Measurements from ENCODE around the gene TRIP12.

Gene TRIP12

DNA sequence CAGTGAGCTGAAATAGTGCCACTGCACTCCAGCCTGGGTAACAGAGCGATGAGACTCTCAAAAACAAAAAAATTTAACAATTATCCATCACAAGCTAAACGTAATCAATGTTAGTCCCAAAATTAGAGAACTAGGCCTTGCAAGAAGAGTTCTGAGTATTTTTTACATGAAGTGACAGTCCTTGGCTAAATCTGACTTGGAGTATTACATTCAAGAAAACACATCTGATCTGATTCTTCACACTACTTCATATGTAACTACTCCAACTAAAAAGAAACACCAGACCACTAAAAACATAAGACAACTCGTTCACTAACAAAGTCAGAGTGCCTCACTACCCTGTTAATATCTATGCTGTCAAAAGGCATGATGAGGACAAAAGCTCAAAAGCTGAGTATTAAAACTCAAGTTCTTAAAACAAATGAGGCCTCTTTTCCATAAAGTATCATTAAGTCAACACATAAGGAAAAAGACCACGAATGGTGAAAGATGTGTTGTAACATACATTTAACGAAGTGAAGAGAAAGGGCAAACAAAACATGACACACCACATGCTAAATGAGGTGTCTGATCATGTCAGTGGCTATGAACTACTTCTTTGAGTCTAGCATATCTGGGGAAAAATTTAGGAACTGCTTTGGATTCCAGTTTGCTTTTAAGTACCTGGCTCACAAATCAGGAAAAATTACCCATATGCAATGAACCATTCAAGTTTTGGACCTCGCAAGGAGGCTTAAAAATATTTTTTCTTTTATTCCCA is 42.4 kb downstream of the TRIP12 start:
- TF ChIP-seq EZH2phosphoT487 (IDR thresholded peaks at IDR 0.05; ENCODE audit: low read length) (no peak), EZH2 (optimal IDR thresholded peaks at IDR 0.05; ENCODE audit: low read depth, low read length) (no peak), CTCF (IDR thresholded peaks at IDR 0.05; ENCODE audit: low read length) (no peak)
- no peaks in the 10 kb centered on the region for H4K20me1 ChIP-seq (ENCODE audit: insufficient read depth, low read length)

GRCh38 chr2:229875549-229875948 is 46.3 kb downstream of the TRIP12 start:
- H2AFZ ChIP-seq (ENCODE audit: low read length): no peak overlapping the region
- H3F3A ChIP-seq (ENCODE audit: insufficient read depth, low read length): peaks cover 6% of the 10 kb centered on the region
- no peak for TF ChIP-seq CTCF (IDR thresholded peaks at IDR 0.05; ENCODE audit: low read length)
- no peak for TF ChIP-seq EZH2 (optimal IDR thresholded peaks at IDR 0.05; ENCODE audit: low read depth, low read length)
- no peak for TF ChIP-seq EZH2phosphoT487 (IDR thresholded peaks at IDR 0.05; ENCODE audit: low read length)
- peaks cover 12% of the 10 kb centered on the region for H3K4me1 ChIP-seq (ENCODE audit: low read length)
- H3K27me3 ChIP-seq (replicated peaks; ENCODE audit: insufficient read depth, low read length): no peaks in the 10 kb centered on the region
- H3K27ac ChIP-seq (ENCODE audit: low read length): no peak overlapping the region
- no peaks in the 10 kb centered on the region for H3K9me3 ChIP-seq (replicated peaks; ENCODE audit: insufficient read depth, low read length)
- H4K20me1 ChIP-seq (ENCODE audit: insufficient read depth, low read length): no peaks in the 10 kb centered on the region
- H3K79me2 ChIP-seq (ENCODE audit: low read length): peaks cover 33% of the 10 kb centered on the region
- no peaks in the 10 kb centered on the region for H3K9me2 ChIP-seq (replicated peaks; ENCODE audit: insufficient read depth, low read length)
- H3K36me3 ChIP-seq (replicated peaks; ENCODE audit: insufficient read depth, low read length): no peaks in the 10 kb centered on the region; the same call in 1 of the 2 replicates
- no peak overlapping the region for H3K4me3 ChIP-seq (ENCODE audit: low read length)
- no peak overlapping the region for H3K4me2 ChIP-seq (ENCODE audit: low read depth, low read length)
- DNase-seq: no peak
- H3K9ac ChIP-seq (ENCODE audit: low read length): no peak overlapping the region

More for the DNA sequence above, 42.4 kb downstream of the TRIP12 start:
- no peaks in the 10 kb centered on the region for H3K9me3 ChIP-seq (replicated peaks; ENCODE audit: insufficient read depth, low read length)
- no peak for DNase-seq
- H3K4me3 ChIP-seq (ENCODE audit: low read length): no peak overlapping the region
- no peaks in the 10 kb centered on the region for H3K4me1 ChIP-seq (ENCODE audit: low read length)
- H3K9ac ChIP-seq (ENCODE audit: low read length): no peak overlapping the region
- H2AFZ ChIP-seq (ENCODE audit: low read length): no peak overlapping the region
- no peaks in the 10 kb centered on the region for H3K9me2 ChIP-seq (replicated peaks; ENCODE audit: insufficient read depth, low read length)
- no peaks in the 10 kb centered on the region; the same call in 1 of the 2 replicates for H3K36me3 ChIP-seq (replicated peaks; ENCODE audit: insufficient read depth, low read length)
- no peaks in the 10 kb centered on the region for H3F3A ChIP-seq (ENCODE audit: insufficient read depth, low read length)
- no peak overlapping the region for H3K4me2 ChIP-seq (ENCODE audit: low read depth, low read length)
- no peaks in the 10 kb centered on the region for H3K27me3 ChIP-seq (replicated peaks; ENCODE audit: insufficient read depth, low read length)
- H3K79me2 ChIP-seq (ENCODE audit: low read length): peaks cover 24% of the 10 kb centered on the region
- H3K27ac ChIP-seq (ENCODE audit: low read length): no peak overlapping the region

DNA sequence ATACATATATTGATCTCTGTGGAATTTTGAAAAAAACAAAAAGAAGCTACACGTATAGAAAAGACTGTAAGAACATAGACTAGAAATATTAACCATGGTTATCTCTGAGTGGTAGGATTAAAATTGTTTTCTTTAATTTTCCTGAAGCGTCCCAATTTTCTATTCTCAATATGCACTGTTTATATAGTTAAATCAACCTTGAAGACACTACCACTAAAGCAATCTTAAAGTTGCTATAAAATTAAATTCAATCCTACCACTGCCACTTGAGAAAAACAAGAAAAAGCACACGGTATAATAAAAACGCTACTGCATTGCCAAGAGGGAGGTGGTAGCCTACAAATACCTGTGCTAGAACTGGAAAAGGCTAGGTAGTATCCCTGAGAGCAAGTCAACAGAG is 47.2 kb downstream of the TRIP12 start:
- no peak overlapping the region for H3K9ac ChIP-seq (ENCODE audit: low read length)
- H3F3A ChIP-seq (ENCODE audit: insufficient read depth, low read length): peaks cover 6% of the 10 kb centered on the region
- peaks cover 15% of the 10 kb centered on the region for H3K4me1 ChIP-seq (ENCODE audit: low read length)
- no peaks in the 10 kb centered on the region for H3K9me2 ChIP-seq (replicated peaks; ENCODE audit: insufficient read depth, low read length)
- no peaks in the 10 kb centered on the region for H3K27me3 ChIP-seq (replicated peaks; ENCODE audit: insufficient read depth, low read length)
- no peak overlapping the region for H3K4me3 ChIP-seq (ENCODE audit: low read length)
- no peak overlapping the region for H2AFZ ChIP-seq (ENCODE audit: low read length)
- H3K4me2 ChIP-seq (ENCODE audit: low read depth, low read length): no peak overlapping the region
- TF ChIP-seq EZH2 (optimal IDR thresholded peaks at IDR 0.05; ENCODE audit: low read depth, low read length) (no peak), EZH2phosphoT487 (IDR thresholded peaks at IDR 0.05; ENCODE audit: low read length) (no peak), CTCF (IDR thresholded peaks at IDR 0.05; ENCODE audit: low read length) (no peak)
- no peaks in the 10 kb centered on the region for H3K9me3 ChIP-seq (replicated peaks; ENCODE audit: insufficient read depth, low read length)
- DNase-seq: no peak
- no peaks in the 10 kb centered on the region for H4K20me1 ChIP-seq (ENCODE audit: insufficient read depth, low read length)
- no peaks in the 10 kb centered on the region for H3K36me3 ChIP-seq (replicated peaks; ENCODE audit: insufficient read depth, low read length)
- H3K27ac ChIP-seq (ENCODE audit: low read length): no peak overlapping the region
- peaks cover 39% of the 10 kb centered on the region for H3K79me2 ChIP-seq (ENCODE audit: low read length)

Data from MM.1S (cell line).